H54 (cell line): ENCODE measurements around the gene PLOD2.
A peak's percentile ranks its signal among the peaks of the same experiment; 100 is the strongest.

Source experiments
- DNase-seq: peaks from one replicate; pipeline ENCODE4 v3.0.0; 2011; ENCODE audit warnings: low spot score, mixed read lengths; ENCODE audit not compliant: insufficient read length
- FAIRE-seq: peaks from 3 replicates; lab custom pipeline; 2011; peaks lifted over from hg19 to GRCh38; lab: Jason Lieb, UNC
- POLR2A ChIP-seq: IDR thresholded peaks from 2 replicates; pipeline ENCODE4 v1.6.1; 2011; ENCODE audit warnings: low read depth, mild to moderate bottlenecking, low read length

PLOD2 gene

DNA sequence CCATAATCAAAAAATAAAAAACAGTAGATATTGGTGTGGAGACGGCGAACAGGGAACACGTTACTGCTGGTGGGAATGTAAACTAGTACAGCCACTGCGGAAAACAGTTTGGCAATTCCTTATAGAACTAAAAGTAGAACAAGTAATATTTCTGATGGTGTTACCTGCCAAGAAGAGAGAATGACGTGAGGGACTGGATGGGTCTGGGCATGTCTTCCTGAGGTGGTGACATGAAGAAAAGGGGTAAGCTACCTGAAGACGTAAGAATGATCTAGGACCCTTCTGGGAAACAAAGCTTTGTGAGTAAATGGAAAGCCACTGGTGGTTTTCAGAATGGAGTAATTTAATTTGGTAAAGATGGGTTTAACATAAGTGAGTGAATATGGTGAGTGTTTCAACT lies 19.4 kb upstream of the PLOD2 start:
- no peak for TF ChIP-seq POLR2A
- FAIRE-seq (no peak), DNase-seq (no peak)

DNA sequence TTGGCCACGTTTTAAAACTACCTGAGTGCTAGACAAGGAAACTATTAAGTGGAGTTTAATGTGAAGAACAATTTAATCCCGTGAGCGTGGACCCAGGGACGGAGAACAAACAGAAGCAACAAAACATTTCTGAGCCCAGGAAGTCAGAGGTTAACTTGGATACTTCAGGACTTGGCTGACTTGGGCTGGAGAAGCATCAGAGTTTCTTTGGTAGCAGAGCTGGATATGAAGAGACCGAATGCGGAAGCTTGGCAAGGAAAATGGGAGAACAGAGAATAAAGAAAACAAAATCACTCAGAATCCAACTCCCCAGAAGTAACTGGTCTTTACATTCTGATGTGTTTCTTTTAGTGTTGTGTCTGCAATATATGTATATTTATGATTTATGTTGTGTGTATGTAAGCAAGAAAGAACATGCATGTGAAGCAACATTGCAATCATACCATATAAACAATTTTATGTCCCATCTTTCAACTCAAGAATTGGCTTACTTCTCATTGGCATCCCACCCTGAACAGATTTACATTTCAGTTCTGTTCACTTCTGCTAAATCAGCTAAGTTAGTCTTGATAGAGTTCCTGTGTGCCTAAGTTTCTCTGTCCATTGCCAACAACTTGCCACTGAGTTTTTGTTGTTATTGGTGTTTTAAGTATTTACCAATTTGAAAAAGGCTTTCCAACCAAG lies 17.2 kb upstream of the PLOD2 start:
- no peak for TF ChIP-seq POLR2A
- FAIRE-seq (peak; percentile 11), DNase-seq (no peak)

DNA sequence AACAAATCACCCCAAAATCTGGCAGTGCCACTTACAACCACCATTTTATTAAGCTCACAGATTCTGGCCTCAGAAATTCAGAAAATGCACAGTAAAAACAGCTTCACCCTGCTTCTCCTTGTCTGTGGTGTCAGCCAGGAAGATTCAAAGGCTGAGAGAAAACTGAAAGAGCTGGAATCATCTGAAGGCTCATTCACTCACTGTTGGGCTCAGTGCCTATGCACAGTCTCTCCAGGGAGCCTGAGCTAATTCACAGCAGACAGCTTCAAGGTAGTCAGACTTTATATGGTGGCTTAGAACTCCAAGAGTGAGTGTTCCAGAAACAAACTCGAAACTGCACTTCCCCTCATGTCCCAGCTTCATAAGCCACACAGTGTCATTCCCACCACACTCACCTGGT lies 16.5 kb upstream of the PLOD2 start:
- FAIRE-seq (no peak), DNase-seq (no peak)
- no peak for TF ChIP-seq POLR2A

DNA sequence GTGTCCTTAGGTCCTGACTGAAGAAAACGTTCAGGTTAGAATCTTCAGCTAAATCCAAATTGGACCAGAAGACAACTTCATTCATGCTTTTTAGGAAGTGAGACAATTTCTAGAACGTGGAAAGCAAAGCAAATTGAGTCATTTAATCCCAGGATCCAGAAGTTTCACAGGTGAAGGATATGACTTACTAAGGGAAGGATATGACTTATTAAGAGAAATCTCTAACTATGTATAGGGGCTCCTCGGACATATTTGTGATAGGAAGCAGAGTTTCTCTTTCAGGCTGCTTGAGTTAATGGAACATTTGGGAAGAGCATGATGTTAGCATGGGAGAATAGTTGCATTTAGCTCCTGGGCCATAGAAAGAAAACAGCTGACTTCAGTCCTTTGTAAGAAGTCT lies 16.1 kb upstream of the PLOD2 start:
- DNase-seq = no peak
- FAIRE-seq = no peak
- no peak for TF ChIP-seq POLR2A

DNA sequence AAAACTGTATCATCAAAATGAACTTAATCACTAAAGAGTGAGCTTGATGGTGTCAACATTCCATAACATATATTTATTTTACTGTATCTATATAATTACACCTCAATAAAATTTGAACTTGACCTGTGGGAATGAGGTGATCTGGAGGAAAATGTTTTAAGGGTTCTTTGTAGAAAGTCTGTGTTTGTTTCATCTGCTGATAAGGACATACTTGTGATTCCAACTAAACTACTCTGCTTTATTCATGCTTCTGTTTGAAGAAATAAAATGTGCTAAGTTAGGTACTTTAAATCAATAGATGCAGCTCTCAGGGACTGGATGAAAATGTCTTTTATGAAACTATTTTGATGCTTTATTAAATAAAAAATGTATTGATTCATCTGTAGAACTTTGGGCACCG lies 11.6 kb upstream of the PLOD2 start:
- FAIRE-seq (no peak), DNase-seq (no peak)
- TF ChIP-seq POLR2A = no peak

DNA sequence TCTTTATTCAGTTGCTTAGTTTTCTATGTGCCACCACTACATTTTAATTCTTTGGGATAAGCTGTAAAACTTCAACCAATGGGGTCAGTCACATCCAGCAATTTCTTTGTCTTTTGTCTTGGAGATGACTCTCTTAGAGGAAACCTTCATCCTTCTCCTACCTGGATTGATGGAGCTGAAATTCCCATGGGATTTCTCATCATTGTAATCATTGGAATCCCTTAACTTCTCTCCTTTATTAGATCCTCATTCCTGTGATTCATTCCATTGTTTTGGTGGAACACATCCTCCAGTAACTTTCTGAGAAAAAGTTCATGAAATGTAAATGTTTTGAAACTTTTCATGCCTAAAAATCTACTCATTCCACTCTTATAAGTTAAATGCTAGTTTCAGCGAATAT lies 9.6 kb upstream of the PLOD2 start:
- no peak for TF ChIP-seq POLR2A
- DNase-seq (no peak), FAIRE-seq (no peak)

DNA sequence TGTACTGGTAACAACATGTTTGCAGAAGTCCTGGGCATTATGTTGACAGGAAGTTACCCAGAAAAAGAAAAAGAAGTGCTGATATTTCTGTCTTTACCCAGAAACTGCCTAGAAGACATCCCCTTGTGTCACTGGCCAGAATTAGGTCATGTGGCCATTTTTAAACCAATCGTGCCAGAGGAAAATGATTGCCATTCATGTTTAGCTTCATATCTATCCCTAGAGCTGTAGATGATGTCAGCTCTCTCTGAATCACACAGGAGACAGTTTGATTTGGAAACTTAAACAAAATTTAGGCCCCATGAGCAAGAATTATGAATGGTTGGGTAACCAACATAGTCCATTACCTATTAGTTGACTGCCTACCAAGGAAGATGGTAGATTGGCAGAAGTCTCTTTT lies 8.9 kb upstream of the PLOD2 start:
- no peak for TF ChIP-seq POLR2A
- no peak for DNase-seq
- FAIRE-seq = peak; percentile 6

DNA sequence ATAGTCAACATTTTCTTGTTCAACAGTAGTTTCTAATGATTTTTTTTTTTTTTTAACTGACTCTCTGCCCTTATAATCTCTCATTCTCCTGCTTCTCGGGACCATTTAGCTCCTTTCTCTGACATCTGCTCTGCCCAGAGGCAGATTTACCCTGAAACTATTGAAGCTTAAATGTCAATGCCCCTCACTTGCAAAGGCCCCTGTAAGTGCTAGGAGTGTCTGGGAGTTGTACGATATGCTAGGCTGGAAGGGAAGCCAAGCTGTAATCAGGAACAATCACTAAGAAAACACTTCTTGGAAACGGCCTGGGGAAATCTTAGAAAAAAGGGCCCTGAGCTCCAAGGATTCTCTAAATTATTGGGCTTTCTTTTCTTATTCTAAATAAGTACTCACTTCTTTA lies 5.8 kb upstream of the PLOD2 start:
- no peak for FAIRE-seq
- no peak for TF ChIP-seq POLR2A

DNA sequence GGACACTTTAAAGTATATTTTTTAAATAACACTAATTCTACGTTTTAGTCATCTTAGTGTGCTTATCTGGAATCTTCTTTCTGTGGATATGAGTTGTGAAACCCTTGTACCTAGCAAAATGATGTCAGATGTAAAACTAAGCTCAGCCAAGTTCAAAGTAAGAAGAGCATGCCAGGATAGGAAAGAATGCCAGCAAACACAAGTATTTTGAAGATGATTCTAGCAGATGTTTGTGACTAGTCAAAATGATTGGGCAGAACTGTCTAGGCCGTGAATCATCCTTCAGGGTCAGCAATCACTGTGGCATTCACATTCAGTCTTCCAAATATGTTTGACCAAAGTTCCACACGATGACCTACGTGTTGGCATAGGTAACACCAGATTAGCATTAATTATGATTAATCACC lies 5.4 kb upstream of the PLOD2 start:
- DNase-seq (no peak), FAIRE-seq (peak; percentile 99)
- TF ChIP-seq POLR2A = no peak

More for the DNA sequence above, 5.8 kb upstream of the PLOD2 start:
- DNase-seq = no peak

DNA sequence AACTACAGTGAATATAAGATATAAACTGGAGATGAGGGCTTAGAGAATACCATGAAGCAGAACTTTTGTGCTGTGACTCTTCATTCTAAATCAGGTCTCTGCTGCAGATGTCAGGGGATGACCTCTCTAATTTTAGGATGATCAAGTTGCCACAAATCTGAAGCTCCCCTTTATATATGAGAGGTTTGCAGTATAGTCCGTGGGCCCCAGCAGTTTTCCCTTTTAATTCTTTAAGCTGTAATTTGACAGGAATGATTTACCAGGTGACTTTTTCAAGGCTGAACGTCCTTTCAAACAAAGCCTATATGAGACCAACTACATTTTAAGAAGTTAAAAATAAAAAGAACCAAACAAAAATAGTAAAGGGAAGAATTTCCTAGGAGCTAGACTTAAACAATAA lies 4.9 kb upstream of the PLOD2 start:
- DNase-seq (no peak), FAIRE-seq (no peak)
- TF ChIP-seq POLR2A = no peak

DNA sequence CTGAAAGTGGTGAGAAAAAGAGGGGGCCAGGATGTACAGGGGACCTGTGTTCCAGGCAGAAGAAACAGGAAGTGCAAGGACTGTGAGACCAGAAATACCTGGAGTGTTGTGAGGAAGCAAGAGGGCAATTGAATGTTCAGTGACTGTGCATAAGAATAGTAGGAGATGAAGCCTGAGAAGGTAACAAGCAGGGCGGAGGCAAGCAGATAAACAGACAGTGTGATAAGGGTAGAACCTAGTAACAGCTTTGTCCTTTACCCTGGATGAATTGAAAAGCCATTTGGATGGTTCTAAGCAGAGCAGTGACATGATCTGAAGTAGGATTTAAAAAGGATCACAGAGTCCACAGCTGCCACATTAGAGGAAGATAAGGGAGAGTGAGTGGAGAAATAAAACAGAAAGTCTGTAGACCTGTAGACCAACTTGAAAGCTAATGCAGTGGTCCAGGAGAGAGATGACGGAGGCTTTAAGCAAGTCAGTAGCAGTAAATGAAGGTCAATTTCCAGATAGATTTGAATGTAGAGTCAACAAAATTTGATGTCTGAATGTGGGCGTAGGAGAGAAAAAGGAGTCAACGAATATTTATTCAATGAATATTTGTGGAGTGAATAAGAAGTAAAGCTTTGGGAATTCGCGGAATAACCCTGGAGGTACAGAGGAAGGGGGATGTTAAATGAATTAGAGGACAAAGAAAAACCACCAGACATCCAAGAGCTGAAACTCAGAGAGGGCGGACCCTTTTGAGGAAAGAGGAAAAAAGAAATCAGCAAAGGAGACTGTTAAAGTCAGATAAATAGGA lies 4.2 kb upstream of the PLOD2 start:
- TF ChIP-seq POLR2A = no peak
- FAIRE-seq (peak; percentile 36), DNase-seq (no peak)

DNA sequence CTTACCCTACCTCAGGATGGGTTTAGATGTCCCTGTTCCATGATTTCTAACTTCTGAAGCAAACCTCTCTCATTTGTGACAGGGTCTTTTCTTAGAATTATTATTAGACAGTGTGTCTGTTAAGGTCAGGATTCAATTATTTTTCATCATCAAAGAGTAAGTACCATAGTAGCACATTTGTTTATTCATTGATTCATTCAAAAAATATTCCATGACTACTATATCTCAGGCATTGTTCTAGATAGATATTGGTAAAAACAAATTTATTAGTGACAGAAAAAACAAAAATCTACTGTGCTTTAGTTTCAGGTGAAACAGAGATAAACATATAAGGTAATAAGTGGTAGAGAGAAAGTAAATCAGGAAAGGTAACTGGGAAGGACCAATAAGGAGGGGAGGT lies 3.5 kb upstream of the PLOD2 start:
- FAIRE-seq (no peak), DNase-seq (no peak)
- TF ChIP-seq POLR2A = no peak

DNA sequence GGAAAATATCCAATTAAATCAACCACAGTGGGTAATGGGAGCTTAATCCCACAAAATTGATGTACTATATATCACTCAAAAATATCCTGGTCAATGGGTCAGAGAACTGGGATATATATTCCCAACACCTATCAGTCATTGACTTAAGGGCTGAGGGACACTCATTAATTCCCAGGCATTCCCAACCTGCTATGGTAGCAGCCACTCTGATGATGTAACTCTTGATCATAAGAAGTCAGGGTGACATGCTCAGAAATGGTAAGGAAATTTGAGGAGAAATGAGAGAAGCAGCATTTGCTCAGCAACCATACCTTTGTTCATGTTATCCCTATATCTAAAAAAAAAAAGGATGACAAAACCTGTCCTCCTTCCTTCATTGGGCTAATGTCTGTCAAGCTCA lies 3.1 kb upstream of the PLOD2 start:
- FAIRE-seq (peak; percentile 76), DNase-seq (no peak)
- no peak for TF ChIP-seq POLR2A

DNA sequence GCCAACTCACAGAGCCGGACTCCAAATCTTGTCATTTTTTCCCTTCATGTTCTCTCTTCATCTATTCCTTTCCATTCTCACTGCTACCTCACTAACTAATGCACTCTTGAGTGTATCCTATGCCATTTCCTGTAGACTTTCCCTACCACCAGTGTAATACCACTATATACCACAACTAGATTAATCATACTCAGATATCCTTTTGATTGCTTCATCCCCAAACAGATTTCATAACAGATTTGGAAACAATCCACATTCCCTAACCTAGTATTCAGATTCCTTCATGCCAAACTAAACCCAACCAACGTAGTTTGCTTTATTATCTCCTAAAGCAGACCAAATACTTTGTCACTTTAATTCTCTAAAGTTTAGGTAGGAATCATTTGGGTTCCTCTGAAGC lies 2.6 kb upstream of the PLOD2 start:
- TF ChIP-seq POLR2A = no peak
- DNase-seq (peak; percentile 45), FAIRE-seq (peak; percentile 92)

DNA sequence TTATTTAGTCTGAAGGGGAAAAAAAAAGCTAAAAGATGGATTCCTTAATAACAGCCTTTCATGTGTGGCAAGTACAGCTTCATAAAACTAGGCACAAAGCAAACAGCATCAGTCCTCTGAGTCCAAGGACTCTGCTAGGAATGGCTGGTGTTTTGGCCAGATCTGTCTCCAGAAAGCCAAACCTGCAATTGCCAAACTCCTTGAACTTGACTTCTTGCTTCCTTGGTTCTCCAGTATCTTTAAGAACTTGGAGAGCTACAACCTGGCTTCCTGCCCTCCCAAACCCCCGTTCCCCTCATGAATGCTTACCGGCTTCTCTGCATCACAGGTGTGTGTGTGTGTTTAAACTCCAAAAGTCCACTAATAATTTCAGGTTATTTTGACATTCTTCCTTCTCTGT lies 1.6 kb upstream of the PLOD2 start:
- peak; percentile 58 for FAIRE-seq
- TF ChIP-seq POLR2A = no peak
- DNase-seq = no peak
